22Rv1 (cell line): Measurements from ENCODE around the gene NXPH2.
"Not testable (repeated sequence)": the region's sequence is repeated elsewhere in the genome, so short reads cannot be mapped to it uniquely, and the experiment has no call there.

Source experiments
- ZFX ChIP-seq: fragments of 450-650 bp; IDR thresholded peaks from 2 replicates; pipeline ENCODE4 v1.6.1; 2017; ENCODE audit warnings: antibody characterized with exemption, borderline replicate concordance
- TF ChIP-seq, protein P1 (sequence below): fragments of 450-650 bp; IDR thresholded peaks from 2 replicates; pipeline ENCODE4 v1.5.1; 2017; ENCODE audit warnings: mild to moderate bottlenecking

DNA sequence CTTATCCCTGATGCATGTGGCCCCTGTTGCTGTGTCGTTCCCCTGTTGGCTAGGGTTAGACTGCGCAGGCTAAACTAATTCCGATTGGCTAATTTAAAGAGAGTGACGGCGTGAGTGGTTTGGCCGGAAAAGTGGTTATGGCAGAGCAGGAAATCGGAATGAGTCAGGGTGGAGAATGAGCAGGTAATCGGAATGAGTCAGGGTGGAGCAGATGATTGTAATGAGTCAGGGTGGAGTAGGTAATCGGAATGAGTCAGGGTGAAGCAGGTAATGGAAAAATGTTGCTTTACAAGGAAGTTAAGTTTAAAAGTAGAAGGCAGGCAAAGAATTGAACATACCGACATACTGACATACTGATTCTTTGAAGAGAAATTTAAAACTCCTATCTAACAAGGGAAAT is 135.4 kb downstream of the NXPH2 start:
- TF ChIP-seq, protein P1, sequence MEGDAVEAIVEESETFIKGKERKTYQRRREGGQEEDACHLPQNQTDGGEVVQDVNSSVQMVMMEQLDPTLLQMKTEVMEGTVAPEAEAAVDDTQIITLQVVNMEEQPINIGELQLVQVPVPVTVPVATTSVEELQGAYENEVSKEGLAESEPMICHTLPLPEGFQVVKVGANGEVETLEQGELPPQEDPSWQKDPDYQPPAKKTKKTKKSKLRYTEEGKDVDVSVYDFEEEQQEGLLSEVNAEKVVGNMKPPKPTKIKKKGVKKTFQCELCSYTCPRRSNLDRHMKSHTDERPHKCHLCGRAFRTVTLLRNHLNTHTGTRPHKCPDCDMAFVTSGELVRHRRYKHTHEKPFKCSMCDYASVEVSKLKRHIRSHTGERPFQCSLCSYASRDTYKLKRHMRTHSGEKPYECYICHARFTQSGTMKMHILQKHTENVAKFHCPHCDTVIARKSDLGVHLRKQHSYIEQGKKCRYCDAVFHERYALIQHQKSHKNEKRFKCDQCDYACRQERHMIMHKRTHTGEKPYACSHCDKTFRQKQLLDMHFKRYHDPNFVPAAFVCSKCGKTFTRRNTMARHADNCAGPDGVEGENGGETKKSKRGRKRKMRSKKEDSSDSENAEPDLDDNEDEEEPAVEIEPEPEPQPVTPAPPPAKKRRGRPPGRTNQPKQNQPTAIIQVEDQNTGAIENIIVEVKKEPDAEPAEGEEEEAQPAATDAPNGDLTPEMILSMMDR: not testable (repeated sequence)
- TF ChIP-seq ZFX: not testable (repeated sequence)
